Astrocyte (in vitro differentiated cells and primary cell): Measurements from ENCODE around the gene RAP1B. TPM values are rescaled to one million over a fixed set of nuclear protein-coding genes. Genes with fewer than 3 reads are reported as not detected.

Source experiments
- DNase-seq: peaks from one replicate; pipeline ENCODE4 v3.0.0-alpha.2; 2010; ENCODE audit warnings: low read depth
- FAIRE-seq: peaks from 2 replicates; lab custom pipeline; 2011; peaks lifted over from hg19 to GRCh38; lab: Jason Lieb, UNC
- H2AFZ ChIP-seq: 2 replicates; pipeline ENCODE4 v1.6.0; 2012; ENCODE audit warnings: low read depth, low read length, inconsistent platforms
- H3K27ac ChIP-seq: 2 replicates; pipeline ENCODE4 v1.5.1; 2011; ENCODE audit warnings: low read depth, low read length, inconsistent platforms
- H3K27me3 ChIP-seq: 2 replicates; pipeline ENCODE4 v1.6.0; 2011; ENCODE audit warnings: low read length, inconsistent platforms; ENCODE audit not compliant: insufficient read depth
- H3K36me3 ChIP-seq: 2 replicates; pipeline ENCODE4 v1.5.1; 2011; ENCODE audit warnings: low read length, inconsistent platforms; ENCODE audit not compliant: insufficient read depth
- H3K4me1 ChIP-seq: 2 replicates; pipeline ENCODE4 v1.5.1; 2011; ENCODE audit warnings: low read length, inconsistent platforms; ENCODE audit not compliant: insufficient read depth
- H3K4me2 ChIP-seq: 2 replicates; pipeline ENCODE4 v1.6.0; 2012; ENCODE audit warnings: low read length, inconsistent platforms
- H3K4me3 ChIP-seq: 2 replicates; pipeline ENCODE4 v1.5.1; 2011; ENCODE audit warnings: low read depth, mild to moderate bottlenecking, low read length, inconsistent platforms; ENCODE audit not compliant: insufficient read depth
- H3K79me2 ChIP-seq: 2 replicates; pipeline ENCODE4 v1.6.0; 2012; ENCODE audit warnings: mild to moderate bottlenecking, low read length, inconsistent platforms; ENCODE audit not compliant: insufficient read depth
- H3K9ac ChIP-seq: 2 replicates; pipeline ENCODE4 v1.6.0; 2012; ENCODE audit warnings: mild to moderate bottlenecking, low read length, inconsistent platforms
- H3K9me3 ChIP-seq: 2 replicates; pipeline ENCODE4 v1.5.1; 2012; ENCODE audit warnings: low read depth, mild to moderate bottlenecking, low read length, inconsistent platforms; ENCODE audit not compliant: insufficient read depth
- H4K20me1 ChIP-seq: 2 replicates; pipeline ENCODE4 v1.6.0; 2012; ENCODE audit warnings: low read length, inconsistent platforms; ENCODE audit not compliant: insufficient read depth
- H3K27ac Mint-ChIP-seq: one replicate; pipeline ENCODE4 v1.8.0; 2021; ENCODE audit warnings: mild to moderate bottlenecking, mixed read lengths; ENCODE audit not compliant: unreplicated experiment
- H3K27me3 Mint-ChIP-seq: one replicate; pipeline ENCODE4 v1.8.0; 2021; ENCODE audit warnings: low read depth, mixed read lengths; ENCODE audit not compliant: unreplicated experiment
- H3K36me3 Mint-ChIP-seq: one replicate; pipeline ENCODE4 v1.8.0; 2021; ENCODE audit warnings: low read depth, mixed read lengths; ENCODE audit not compliant: unreplicated experiment
- H3K4me1 Mint-ChIP-seq: one replicate; pipeline ENCODE4 v1.8.0; 2021; ENCODE audit warnings: low read depth, mixed read lengths; ENCODE audit not compliant: unreplicated experiment
- H3K4me3 Mint-ChIP-seq: one replicate; pipeline ENCODE4 v1.8.0; 2021; ENCODE audit warnings: mild to moderate bottlenecking, moderate library complexity, mixed read lengths; ENCODE audit not compliant: unreplicated experiment
- H3K9me3 Mint-ChIP-seq: one replicate; pipeline ENCODE4 v1.8.0; 2021; ENCODE audit warnings: mild to moderate bottlenecking, mixed read lengths; ENCODE audit not compliant: unreplicated experiment
- EZH2 ChIP-seq: IDR thresholded peaks from 2 replicates; pipeline ENCODE4 v1.6.1; 2012; ENCODE audit warnings: mild to moderate bottlenecking, low read length, inconsistent platforms; ENCODE audit not compliant: insufficient read depth
- total RNA-seq: library from RNA; stranded (reverse); gene quantifications from 2 replicates; pipeline ENCODE4 v1.2.1, GENCODE V29; 2021
- TF ChIP-seq, protein P1 (sequence below): IDR thresholded peaks from 2 replicates; pipeline ENCODE4 v1.5.1; 2011; ENCODE audit warnings: low read depth, mild to moderate bottlenecking, inconsistent platforms, low read length, moderate library complexity; ENCODE audit not compliant: insufficient read depth

Gene RAP1B
- total RNA-seq, 1 donor from 2014 or later: 216 TPM

DNA sequence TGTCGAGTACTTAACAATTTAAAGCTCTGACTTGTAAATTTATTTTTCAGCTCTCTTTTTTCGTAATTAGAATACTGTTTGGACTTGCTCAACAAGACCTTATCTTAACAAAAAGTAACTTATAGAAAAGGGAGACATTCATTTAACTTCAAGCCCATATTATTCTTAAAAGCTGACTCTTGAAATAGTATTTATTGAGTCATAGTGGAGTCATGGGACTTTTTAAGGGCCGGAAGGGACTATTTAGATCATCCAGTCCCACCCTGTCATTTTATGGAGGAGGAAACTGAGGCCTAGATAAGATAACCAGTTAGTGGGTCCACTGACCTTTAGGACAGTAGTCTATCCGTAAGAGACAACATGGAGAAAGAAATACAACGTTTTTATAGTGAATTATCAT, 1.5 kb downstream of the RAP1B start:
- Histone ChIP-seq H3K4me3 (peak overlapping the region; percentile 90), H3K9me3 (no peaks in the 10 kb centered on the region), H4K20me1 (peaks cover 55% of the 10 kb centered on the region), H3K4me2 (peak overlapping the region; percentile 88), H3K27ac (peak overlapping the region; percentile 98), H2AFZ (no peak overlapping the region), H3K4me1 (peaks cover 27% of the 10 kb centered on the region), H3K9ac (peak overlapping the region; percentile 100), H3K27me3 (no peaks in the 10 kb centered on the region), H3K36me3 (no peaks in the 10 kb centered on the region), H3K79me2 (peaks cover 62% of the 10 kb centered on the region)
- H3K36me3 Mint-ChIP-seq: peaks cover 3% of the 10 kb centered on the region
- H3K4me3 Mint-ChIP-seq: peak overlapping the region; percentile 96
- no peaks in the 10 kb centered on the region for H3K27me3 Mint-ChIP-seq
- DNase-seq (peak; percentile 36), FAIRE-seq (no peak)
- H3K27ac Mint-ChIP-seq: peak overlapping the region; percentile 96
- H3K9me3 Mint-ChIP-seq: no peaks in the 10 kb centered on the region
- peaks cover 33% of the 10 kb centered on the region for H3K4me1 Mint-ChIP-seq
- TF ChIP-seq, protein P1, sequence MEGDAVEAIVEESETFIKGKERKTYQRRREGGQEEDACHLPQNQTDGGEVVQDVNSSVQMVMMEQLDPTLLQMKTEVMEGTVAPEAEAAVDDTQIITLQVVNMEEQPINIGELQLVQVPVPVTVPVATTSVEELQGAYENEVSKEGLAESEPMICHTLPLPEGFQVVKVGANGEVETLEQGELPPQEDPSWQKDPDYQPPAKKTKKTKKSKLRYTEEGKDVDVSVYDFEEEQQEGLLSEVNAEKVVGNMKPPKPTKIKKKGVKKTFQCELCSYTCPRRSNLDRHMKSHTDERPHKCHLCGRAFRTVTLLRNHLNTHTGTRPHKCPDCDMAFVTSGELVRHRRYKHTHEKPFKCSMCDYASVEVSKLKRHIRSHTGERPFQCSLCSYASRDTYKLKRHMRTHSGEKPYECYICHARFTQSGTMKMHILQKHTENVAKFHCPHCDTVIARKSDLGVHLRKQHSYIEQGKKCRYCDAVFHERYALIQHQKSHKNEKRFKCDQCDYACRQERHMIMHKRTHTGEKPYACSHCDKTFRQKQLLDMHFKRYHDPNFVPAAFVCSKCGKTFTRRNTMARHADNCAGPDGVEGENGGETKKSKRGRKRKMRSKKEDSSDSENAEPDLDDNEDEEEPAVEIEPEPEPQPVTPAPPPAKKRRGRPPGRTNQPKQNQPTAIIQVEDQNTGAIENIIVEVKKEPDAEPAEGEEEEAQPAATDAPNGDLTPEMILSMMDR: no peak
- no peak for TF ChIP-seq EZH2

DNA sequence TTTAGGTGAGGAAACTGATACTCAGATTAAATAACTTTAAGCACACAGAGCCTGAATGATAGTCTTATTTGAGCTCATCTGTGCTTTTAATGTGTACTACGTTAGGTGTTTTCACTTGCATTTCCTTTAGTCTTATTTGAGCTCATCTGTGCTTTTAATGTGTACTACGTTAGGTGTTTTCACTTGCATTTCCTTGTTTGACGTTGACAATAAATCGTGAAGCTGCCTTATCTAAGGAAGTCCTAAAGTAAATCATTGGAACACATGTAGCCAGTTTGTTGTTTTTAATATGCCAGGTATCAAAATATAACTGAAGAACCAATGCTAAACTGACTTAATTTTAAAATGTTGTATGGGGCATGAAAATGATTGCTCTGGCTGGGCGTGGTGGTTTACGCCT, 2.0 kb downstream of the RAP1B start:
- DNase-seq (no peak), FAIRE-seq (no peak)
- TF ChIP-seq EZH2: no peak
- TF ChIP-seq, protein P1: no peak
- H3K4me3 Mint-ChIP-seq: peak overlapping the region; percentile 96
- H3K4me1 ChIP-seq: peaks cover 32% of the 10 kb centered on the region
- peaks cover 67% of the 10 kb centered on the region for H3K79me2 ChIP-seq
- no peaks in the 10 kb centered on the region for H3K27me3 ChIP-seq
- H3K4me1 Mint-ChIP-seq: peaks cover 38% of the 10 kb centered on the region
- H3K27ac ChIP-seq: peak overlapping the region; percentile 98
- peak overlapping the region; percentile 90 for H3K4me3 ChIP-seq
- H4K20me1 ChIP-seq: peaks cover 58% of the 10 kb centered on the region
- H3K4me2 ChIP-seq: peak overlapping the region; percentile 88
- peak overlapping the region; percentile 96 for H3K27ac Mint-ChIP-seq
- H3K27me3 Mint-ChIP-seq: no peaks in the 10 kb centered on the region
- H3K36me3 Mint-ChIP-seq: peaks cover 3% of the 10 kb centered on the region
- no peaks in the 10 kb centered on the region for H3K9me3 Mint-ChIP-seq
- no peaks in the 10 kb centered on the region for H3K9me3 ChIP-seq
- no peak overlapping the region for H2AFZ ChIP-seq
- H3K36me3 ChIP-seq: no peaks in the 10 kb centered on the region
- H3K9ac ChIP-seq: peak overlapping the region; percentile 100

DNA sequence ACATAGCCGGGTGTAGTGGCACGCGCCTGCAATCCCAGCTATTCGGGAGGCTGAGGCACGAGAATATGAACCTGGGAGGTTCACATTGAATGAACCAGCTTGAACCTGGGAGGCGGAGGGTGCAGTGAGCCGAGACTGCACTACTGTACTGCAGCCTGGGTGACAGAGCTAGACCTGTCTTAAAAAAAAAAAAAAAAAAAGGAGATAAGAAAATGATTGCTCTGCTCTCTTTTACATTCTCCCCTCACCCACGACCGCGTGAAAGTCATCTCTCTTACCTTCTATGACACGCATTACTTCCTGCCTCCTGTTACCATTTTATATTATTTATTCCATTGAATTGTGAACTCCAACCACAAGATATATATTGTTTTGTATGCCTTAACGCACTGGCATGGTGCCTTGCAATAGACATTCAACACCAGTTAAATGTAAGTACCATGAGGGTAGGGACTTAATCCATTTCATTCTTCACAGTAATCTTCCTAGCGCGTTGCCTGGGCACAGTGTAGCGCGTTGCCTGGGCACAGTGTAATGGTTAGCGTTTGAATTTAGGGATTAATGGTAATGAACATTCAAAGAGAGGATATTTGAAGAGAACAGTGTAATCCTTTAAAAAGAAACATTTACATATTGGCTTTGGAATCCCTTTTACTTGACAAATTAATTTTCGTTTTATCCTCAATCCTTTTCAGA, 2.7 kb downstream of the RAP1B start:
- Histone ChIP-seq H3K4me1 (peaks cover 34% of the 10 kb centered on the region), H3K27me3 (no peaks in the 10 kb centered on the region), H3K79me2 (peaks cover 74% of the 10 kb centered on the region), H3K9ac (peak overlapping the region; percentile 100), H2AFZ (no peak overlapping the region), H3K4me3 (peak overlapping the region; percentile 20), H4K20me1 (peaks cover 64% of the 10 kb centered on the region), H3K4me2 (peak overlapping the region; percentile 88), H3K36me3 (no peaks in the 10 kb centered on the region), H3K9me3 (no peaks in the 10 kb centered on the region), H3K27ac (peak overlapping the region; percentile 98)
- Mint-ChIP-seq H3K4me1 (peaks cover 39% of the 10 kb centered on the region), H3K36me3 (peaks cover 3% of the 10 kb centered on the region), H3K27me3 (no peaks in the 10 kb centered on the region), H3K9me3 (no peaks in the 10 kb centered on the region), H3K27ac (peak overlapping the region; percentile 65), H3K4me3 (peak overlapping the region; percentile 96)
- FAIRE-seq (no peak), DNase-seq (no peak)
- no peak for TF ChIP-seq EZH2
- TF ChIP-seq, protein P1: no peak
